22Rv1 (cell line): Measurements from ENCODE around the gene SSH2.
"Not testable (repeated sequence)": the region's sequence is repeated elsewhere in the genome, so short reads cannot be mapped to it uniquely, and the experiment has no call there.

Experiments
- ZFX ChIP-seq: fragments of 450-650 bp; IDR thresholded peaks from 2 replicates; pipeline ENCODE4 v1.6.1; 2017; ENCODE audit warnings: antibody characterized with exemption, borderline replicate concordance
- TF ChIP-seq, protein P1 (sequence below): fragments of 450-650 bp; IDR thresholded peaks from 2 replicates; pipeline ENCODE4 v1.5.1; 2017; ENCODE audit warnings: mild to moderate bottlenecking

DNA sequence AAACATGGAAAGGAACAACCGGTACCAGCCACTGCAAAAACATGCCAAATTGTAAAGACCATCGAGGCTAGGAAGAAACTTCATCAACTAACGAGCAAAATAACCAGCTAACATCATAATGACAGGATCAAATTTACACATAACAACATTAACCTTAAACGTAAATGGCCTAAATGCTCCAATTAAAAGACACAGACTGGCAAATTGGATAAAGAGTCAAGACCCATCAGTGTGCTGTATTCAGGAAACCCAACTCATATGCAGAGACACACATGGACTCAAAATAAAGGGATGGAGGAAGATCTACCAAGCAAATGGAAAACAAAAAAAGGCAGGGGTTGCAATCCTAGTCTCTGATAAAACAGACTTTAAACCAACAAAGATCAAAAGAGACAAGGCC is 32.9 kb downstream of the SSH2 start:
- TF ChIP-seq, protein P1, sequence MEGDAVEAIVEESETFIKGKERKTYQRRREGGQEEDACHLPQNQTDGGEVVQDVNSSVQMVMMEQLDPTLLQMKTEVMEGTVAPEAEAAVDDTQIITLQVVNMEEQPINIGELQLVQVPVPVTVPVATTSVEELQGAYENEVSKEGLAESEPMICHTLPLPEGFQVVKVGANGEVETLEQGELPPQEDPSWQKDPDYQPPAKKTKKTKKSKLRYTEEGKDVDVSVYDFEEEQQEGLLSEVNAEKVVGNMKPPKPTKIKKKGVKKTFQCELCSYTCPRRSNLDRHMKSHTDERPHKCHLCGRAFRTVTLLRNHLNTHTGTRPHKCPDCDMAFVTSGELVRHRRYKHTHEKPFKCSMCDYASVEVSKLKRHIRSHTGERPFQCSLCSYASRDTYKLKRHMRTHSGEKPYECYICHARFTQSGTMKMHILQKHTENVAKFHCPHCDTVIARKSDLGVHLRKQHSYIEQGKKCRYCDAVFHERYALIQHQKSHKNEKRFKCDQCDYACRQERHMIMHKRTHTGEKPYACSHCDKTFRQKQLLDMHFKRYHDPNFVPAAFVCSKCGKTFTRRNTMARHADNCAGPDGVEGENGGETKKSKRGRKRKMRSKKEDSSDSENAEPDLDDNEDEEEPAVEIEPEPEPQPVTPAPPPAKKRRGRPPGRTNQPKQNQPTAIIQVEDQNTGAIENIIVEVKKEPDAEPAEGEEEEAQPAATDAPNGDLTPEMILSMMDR = not testable (repeated sequence)
- not testable (repeated sequence) for TF ChIP-seq ZFX
